ENCODE results near the gene PBX2. TPM values are rescaled to one million over a fixed set of nuclear protein-coding genes. Genes with fewer than 3 reads are reported as not detected.

PBX2 gene
- total and polyA plus RNA-seq, 2 experiments from 2014 or later = 21.6 to 77.5 TPM

GRCh38 chr6:32167761-32168262 lies 22.2 kb downstream of the PBX2 start:
- Histone ChIP-seq H3K9me2 (replicated peaks; ENCODE audit: insufficient read depth) (no peaks in the 10 kb centered on the region), H3K4me2 (no peak overlapping the region), H3K36me3 (replicated peaks; ENCODE audit: insufficient read depth, low read depth) (no peaks in the 10 kb centered on the region), H4K20me1 (ENCODE audit: insufficient read depth, poor library complexity, severe bottlenecking) (no peaks in the 10 kb centered on the region), H3K27ac (peak overlapping the region; percentile 67), H3K9me3 (ENCODE audit: low read depth) (no peaks in the 10 kb centered on the region), H3K27me3 (no peaks in the 10 kb centered on the region), H3K4me3 (no peak overlapping the region), H3K79me2 (peaks cover 16% of the 10 kb centered on the region), H3K4me1 (ENCODE audit: insufficient read depth) (peaks cover 5% of the 10 kb centered on the region), H2AFZ (no peak overlapping the region)
- WGBS (ENCODE audit: low lambda C conversion rate, missing lambda C conversion rate) = 52% methylated on average over 6 of the region's 6 CpGs
- DNase-seq (ENCODE audit: low spot score) = no peak
- TF ChIP-seq, protein P1, sequence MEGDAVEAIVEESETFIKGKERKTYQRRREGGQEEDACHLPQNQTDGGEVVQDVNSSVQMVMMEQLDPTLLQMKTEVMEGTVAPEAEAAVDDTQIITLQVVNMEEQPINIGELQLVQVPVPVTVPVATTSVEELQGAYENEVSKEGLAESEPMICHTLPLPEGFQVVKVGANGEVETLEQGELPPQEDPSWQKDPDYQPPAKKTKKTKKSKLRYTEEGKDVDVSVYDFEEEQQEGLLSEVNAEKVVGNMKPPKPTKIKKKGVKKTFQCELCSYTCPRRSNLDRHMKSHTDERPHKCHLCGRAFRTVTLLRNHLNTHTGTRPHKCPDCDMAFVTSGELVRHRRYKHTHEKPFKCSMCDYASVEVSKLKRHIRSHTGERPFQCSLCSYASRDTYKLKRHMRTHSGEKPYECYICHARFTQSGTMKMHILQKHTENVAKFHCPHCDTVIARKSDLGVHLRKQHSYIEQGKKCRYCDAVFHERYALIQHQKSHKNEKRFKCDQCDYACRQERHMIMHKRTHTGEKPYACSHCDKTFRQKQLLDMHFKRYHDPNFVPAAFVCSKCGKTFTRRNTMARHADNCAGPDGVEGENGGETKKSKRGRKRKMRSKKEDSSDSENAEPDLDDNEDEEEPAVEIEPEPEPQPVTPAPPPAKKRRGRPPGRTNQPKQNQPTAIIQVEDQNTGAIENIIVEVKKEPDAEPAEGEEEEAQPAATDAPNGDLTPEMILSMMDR (IDR thresholded peaks at IDR 0.05; ENCODE audit: poor library complexity) = no peak
- TF ChIP-seq EZH2phosphoT487 (IDR thresholded peaks at IDR 0.05; ENCODE audit: low read depth, severe bottlenecking, unreplicated experiment) (no peak), EZH2 (IDR thresholded peaks at IDR 0.05; ENCODE audit: borderline replicate concordance) (no peak)

DNA sequence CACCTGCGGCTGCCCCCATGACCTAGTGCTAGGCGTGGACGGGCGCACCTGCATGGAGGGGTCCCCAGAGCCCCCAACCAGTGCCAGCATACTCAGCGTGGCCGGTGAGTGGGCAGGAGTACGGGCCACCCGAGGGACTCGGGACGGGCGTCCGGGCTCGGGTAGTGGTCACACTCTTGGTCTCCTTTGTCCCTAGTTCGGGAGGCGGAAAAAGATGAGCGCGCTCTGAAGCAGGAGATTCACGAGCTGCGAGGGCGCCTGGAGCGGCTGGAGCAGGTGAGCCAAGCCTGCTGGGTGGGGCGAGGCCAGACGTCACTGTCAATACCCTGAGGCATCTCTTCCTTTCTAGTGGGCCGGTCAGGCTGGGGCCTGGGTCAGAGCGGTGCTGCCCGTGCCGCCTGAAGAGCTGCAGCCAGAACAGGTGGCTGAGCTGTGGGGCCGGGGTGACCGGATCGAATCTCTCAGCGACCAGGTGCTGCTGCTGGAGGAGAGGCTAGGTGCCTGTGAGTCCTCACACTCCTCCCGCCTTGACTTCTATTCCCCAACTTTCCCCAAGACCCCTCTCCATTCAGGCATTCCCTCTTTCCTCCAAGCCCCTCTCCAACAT lies 22.7 kb downstream of the PBX2 start:
- Histone ChIP-seq H3K27me3 (no peaks in the 10 kb centered on the region), H2AFZ (no peak overlapping the region), H3K79me2 (peaks cover 12% of the 10 kb centered on the region), H3K36me3 (replicated peaks; ENCODE audit: insufficient read depth, low read depth) (no peaks in the 10 kb centered on the region), H3K4me2 (no peak overlapping the region), H3K27ac (peak overlapping the region; percentile 67), H3K9me3 (ENCODE audit: low read depth) (no peaks in the 10 kb centered on the region), H3K9me2 (replicated peaks; ENCODE audit: insufficient read depth) (no peaks in the 10 kb centered on the region), H3K4me3 (no peak overlapping the region), H4K20me1 (ENCODE audit: insufficient read depth, poor library complexity, severe bottlenecking) (no peaks in the 10 kb centered on the region), H3K4me1 (ENCODE audit: insufficient read depth) (peaks cover 5% of the 10 kb centered on the region)
- TF ChIP-seq, protein P1 (IDR thresholded peaks at IDR 0.05; ENCODE audit: poor library complexity) = no peak
- TF ChIP-seq EZH2phosphoT487 (IDR thresholded peaks at IDR 0.05; ENCODE audit: low read depth, severe bottlenecking, unreplicated experiment) (no peak), EZH2 (IDR thresholded peaks at IDR 0.05; ENCODE audit: borderline replicate concordance) (no peak)
- 86% methylated on average over 32 of the region's 32 CpGs for WGBS (ENCODE audit: low lambda C conversion rate, missing lambda C conversion rate)
- no peak for DNase-seq (ENCODE audit: low spot score)

- Histone ChIP-seq H3K27ac (peak overlapping the region; percentile 27), H3K36me3 (replicated peaks; ENCODE audit: insufficient read depth, low read depth) (no peaks in the 10 kb centered on the region), H3K4me3 (no peak overlapping the region), H3K79me2 (peaks cover 5% of the 10 kb centered on the region), H3K9me2 (replicated peaks; ENCODE audit: insufficient read depth) (no peaks in the 10 kb centered on the region), H3K9me3 (ENCODE audit: low read depth) (no peaks in the 10 kb centered on the region), H3K27me3 (no peaks in the 10 kb centered on the region), H3K4me1 (ENCODE audit: insufficient read depth) (peaks cover 5% of the 10 kb centered on the region), H2AFZ (no peak overlapping the region), H4K20me1 (ENCODE audit: insufficient read depth, poor library complexity, severe bottlenecking) (no peaks in the 10 kb centered on the region), H3K4me2 (no peak overlapping the region)
- no peak for TF ChIP-seq EZH2phosphoT487 (IDR thresholded peaks at IDR 0.05; ENCODE audit: low read depth, severe bottlenecking, unreplicated experiment)
- TF ChIP-seq EZH2 (IDR thresholded peaks at IDR 0.05; ENCODE audit: borderline replicate concordance) = no peak
- TF ChIP-seq, protein P1 (IDR thresholded peaks at IDR 0.05; ENCODE audit: poor library complexity) = no peak
- DNase-seq (ENCODE audit: low spot score) = no peak
- 97% methylated on average over 25 of the region's 30 CpGs for WGBS (ENCODE audit: low lambda C conversion rate, missing lambda C conversion rate)
Measured at GRCh38 chr6:32166411-32167061, 23.5 kb downstream of the PBX2 start.

Data from hepatocyte (in vitro differentiated cells).